HG03097 (cell line): Measurements from ENCODE around the gene IL1RAPL2.
"Not testable (repeated sequence)": the region's sequence is repeated elsewhere in the genome, so short reads cannot be mapped to it uniquely, and the experiment has no call there.

Source experiments
- ATAC-seq: cut with Tn5 transposase; IDR thresholded peaks from one replicate; pipeline ENCODE4 v1.9.1; 2021; ENCODE audit not compliant: unreplicated experiment, low FRiP score

Gene IL1RAPL2

GRCh38 chrX:104669063-104669462 is 103.1 kb downstream of the IL1RAPL2 start:
- ATAC-seq: no peak

GRCh38 chrX:104670051-104670450 is 104.1 kb downstream of the IL1RAPL2 start:
- no peak for ATAC-seq

GRCh38 chrX:104677517-104677916 is 111.5 kb downstream of the IL1RAPL2 start:
- not testable (repeated sequence) for ATAC-seq

- no peak for ATAC-seq
Measured at GRCh38 chrX:104679175-104679574, 113.2 kb downstream of the IL1RAPL2 start.

GRCh38 chrX:104681214-104681613 is 115.2 kb downstream of the IL1RAPL2 start:
- ATAC-seq: no peak

GRCh38 chrX:104684077-104684476 is 118.1 kb downstream of the IL1RAPL2 start:
- ATAC-seq: no peak

GRCh38 chrX:104695593-104695992 is 129.6 kb downstream of the IL1RAPL2 start:
- no peak for ATAC-seq

- ATAC-seq: no peak
Measured at GRCh38 chrX:104696667-104697066, 130.7 kb downstream of the IL1RAPL2 start.

- ATAC-seq: no peak
Measured at GRCh38 chrX:104697294-104697693, 131.3 kb downstream of the IL1RAPL2 start.

- ATAC-seq: no peak
Measured at GRCh38 chrX:104707042-104707441, 141.0 kb downstream of the IL1RAPL2 start.

- ATAC-seq: no peak
Measured at GRCh38 chrX:104707572-104707971, 141.6 kb downstream of the IL1RAPL2 start.

GRCh38 chrX:104712515-104712914 is 146.5 kb downstream of the IL1RAPL2 start:
- ATAC-seq: no peak

- no peak for ATAC-seq
Measured at GRCh38 chrX:104721854-104722253, 155.9 kb downstream of the IL1RAPL2 start.

- ATAC-seq: no peak
Measured at GRCh38 chrX:104728456-104728855, 162.5 kb downstream of the IL1RAPL2 start.

- no peak for ATAC-seq
Measured at GRCh38 chrX:104742355-104742754, 176.4 kb downstream of the IL1RAPL2 start.

- ATAC-seq: no peak
Measured at GRCh38 chrX:104745152-104745551, 179.2 kb downstream of the IL1RAPL2 start.

- no peak for ATAC-seq
Measured at GRCh38 chrX:104749951-104750610, 184.1 kb downstream of the IL1RAPL2 start.

GRCh38 chrX:104762641-104763040 is 196.6 kb downstream of the IL1RAPL2 start:
- no peak for ATAC-seq

- no peak for ATAC-seq
Measured at GRCh38 chrX:104789784-104790183, 223.8 kb downstream of the IL1RAPL2 start.

GRCh38 chrX:104795804-104796203 is 229.8 kb downstream of the IL1RAPL2 start:
- no peak for ATAC-seq

GRCh38 chrX:104803219-104803618 is 237.2 kb downstream of the IL1RAPL2 start:
- no peak for ATAC-seq

GRCh38 chrX:104806346-104806745 is 240.3 kb downstream of the IL1RAPL2 start:
- ATAC-seq: no peak

GRCh38 chrX:104833401-104833800 is 267.4 kb downstream of the IL1RAPL2 start:
- no peak for ATAC-seq
